ENCODE data around the gene TUFT1.
A peak's percentile ranks its signal among the peaks of the same experiment; 100 is the strongest.
"Not testable (repeated sequence)": the region's sequence is repeated elsewhere in the genome, so short reads cannot be mapped to it uniquely, and the experiment has no call there.

Gene TUFT1

GRCh38 chr1:151581451-151581850 lies 41.3 kb downstream of the TUFT1 start:
- no peak for DNase-seq (ENCODE audit: low spot score)

- DNase-seq (ENCODE audit: low spot score) = no peak
Measured at GRCh38 chr1:151581921-151582320, 41.8 kb downstream of the TUFT1 start.

GRCh38 chr1:151583796-151584195 lies 43.7 kb downstream of the TUFT1 start:
- peak; percentile 17 for DNase-seq (ENCODE audit: low spot score)

- peak; percentile 7 for DNase-seq (ENCODE audit: low spot score)
Measured at GRCh38 chr1:151584278-151584677, 44.2 kb downstream of the TUFT1 start.

GRCh38 chr1:151584780-151585179 lies 44.7 kb downstream of the TUFT1 start:
- no peak for DNase-seq (ENCODE audit: low spot score)

GRCh38 chr1:151585622-151586021 lies 45.5 kb downstream of the TUFT1 start:
- DNase-seq (ENCODE audit: low spot score) = no peak

GRCh38 chr1:151590961-151591360 lies 50.9 kb downstream of the TUFT1 start:
- no peak for DNase-seq (ENCODE audit: low spot score)

- no peak for DNase-seq (ENCODE audit: low spot score)
Measured at GRCh38 chr1:151593730-151594129, 53.6 kb downstream of the TUFT1 start.

- DNase-seq (ENCODE audit: low spot score) = peak; percentile 42
Measured at GRCh38 chr1:151594143-151594625, 54.1 kb downstream of the TUFT1 start.

GRCh38 chr1:151596166-151596953 lies 56.3 kb downstream of the TUFT1 start:
- DNase-seq (ENCODE audit: low spot score) = no peak

- DNase-seq (ENCODE audit: low spot score) = not testable (repeated sequence)
Measured at GRCh38 chr1:151602550-151602949, 62.4 kb downstream of the TUFT1 start.

GRCh38 chr1:151604291-151604690 lies 64.2 kb downstream of the TUFT1 start:
- DNase-seq (ENCODE audit: low spot score) = no peak

- DNase-seq (ENCODE audit: low spot score) = no peak
Measured at GRCh38 chr1:151606384-151606783, 66.3 kb downstream of the TUFT1 start.

GRCh38 chr1:151606857-151607256 lies 66.7 kb downstream of the TUFT1 start:
- no peak for DNase-seq (ENCODE audit: low spot score)

GRCh38 chr1:151610142-151610541 lies 70.0 kb downstream of the TUFT1 start:
- DNase-seq (ENCODE audit: low spot score) = no peak

- no peak for DNase-seq (ENCODE audit: low spot score)
Measured at GRCh38 chr1:151611288-151611790, 71.2 kb downstream of the TUFT1 start.

- peak; percentile 96 for DNase-seq (ENCODE audit: low spot score)
Measured at GRCh38 chr1:151611832-151612500, 71.9 kb downstream of the TUFT1 start, which contains the start of gene SNX27. SNX27 (plus strand) TSS chr1:151612050; CDS start chr1:151612202, 152 bp downstream.

- DNase-seq (ENCODE audit: low spot score) = peak; percentile 33
Measured at GRCh38 chr1:151612501-151613281, 72.6 kb downstream of the TUFT1 start.

- no peak for DNase-seq (ENCODE audit: low spot score)
Measured at GRCh38 chr1:151613282-151613780, 73.2 kb downstream of the TUFT1 start.

- DNase-seq (ENCODE audit: low spot score) = no peak
Measured at GRCh38 chr1:151615711-151616504, 75.8 kb downstream of the TUFT1 start.

- no peak for DNase-seq (ENCODE audit: low spot score)
Measured at GRCh38 chr1:151616505-151616849, 76.4 kb downstream of the TUFT1 start.

Measured in globus pallidus (tissue), 1 donor.